ENCODE measurements around the gene ERP29. TPM values are rescaled to one million over a fixed set of nuclear protein-coding genes. Genes with fewer than 3 reads are reported as not detected.
"Not testable (repeated sequence)": the region's sequence is repeated elsewhere in the genome, so short reads cannot be mapped to it uniquely, and the experiment has no call there.

The ERP29 gene
- total RNA-seq, 1 experiment from 2014 or later: 173 TPM

- no peak for DNase-seq (ENCODE audit: extremely low read depth, low read depth)
Measured at GRCh38 chr12:112000820-112001219, 12.4 kb upstream of the ERP29 start.

GRCh38 chr12:112001576-112001975, 11.7 kb upstream of the ERP29 start:
- no peak for DNase-seq (ENCODE audit: extremely low read depth, low read depth)

DNA sequence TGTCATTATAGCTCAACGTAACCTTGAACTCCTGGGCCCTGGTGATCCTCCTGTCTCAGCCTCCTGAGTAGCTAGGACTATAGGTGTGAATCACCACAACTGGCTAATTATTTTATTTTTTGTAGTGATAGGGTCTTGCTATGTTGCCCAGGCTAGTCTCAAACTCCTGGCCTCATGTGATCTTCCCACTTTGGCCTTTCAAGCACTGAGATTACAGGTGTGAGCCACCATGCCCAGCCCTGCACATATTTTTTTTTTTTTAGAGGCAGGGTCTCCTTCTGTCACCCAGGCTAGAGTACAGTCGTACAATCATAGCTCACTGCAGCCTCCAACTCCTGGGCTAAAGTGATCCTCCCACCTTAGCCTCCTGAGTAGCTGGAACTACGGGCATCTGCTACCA, 9.2 kb upstream of the ERP29 start:
- DNase-seq (ENCODE audit: extremely low read depth, low read depth): no peak

GRCh38 chr12:112005419-112006395, 7.5 kb upstream of the ERP29 start:
- DNase-seq (ENCODE audit: extremely low read depth, low read depth): peak; percentile 32

GRCh38 chr12:112007945-112008344, 5.3 kb upstream of the ERP29 start:
- no peak for DNase-seq (ENCODE audit: extremely low read depth, low read depth)

DNA sequence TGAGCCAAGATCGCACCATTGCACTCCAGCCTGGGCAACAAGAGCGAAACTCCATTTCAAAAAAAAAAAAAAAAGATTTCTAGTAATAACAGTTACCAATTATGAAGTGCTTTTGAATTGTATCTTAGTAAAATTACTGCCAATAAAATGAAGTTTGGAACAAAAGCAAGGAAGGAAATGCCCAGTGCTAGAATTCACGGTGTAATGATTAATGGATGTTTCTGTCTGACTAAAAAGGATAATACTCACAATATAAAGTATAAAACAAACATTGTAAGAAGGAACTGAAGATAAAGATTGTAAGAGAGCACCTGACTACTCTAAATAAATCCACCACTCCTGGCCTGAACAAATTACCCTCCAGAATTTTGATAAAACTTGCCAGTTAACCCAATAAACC, 4.3 kb upstream of the ERP29 start:
- no peak for DNase-seq (ENCODE audit: extremely low read depth, low read depth)

DNA sequence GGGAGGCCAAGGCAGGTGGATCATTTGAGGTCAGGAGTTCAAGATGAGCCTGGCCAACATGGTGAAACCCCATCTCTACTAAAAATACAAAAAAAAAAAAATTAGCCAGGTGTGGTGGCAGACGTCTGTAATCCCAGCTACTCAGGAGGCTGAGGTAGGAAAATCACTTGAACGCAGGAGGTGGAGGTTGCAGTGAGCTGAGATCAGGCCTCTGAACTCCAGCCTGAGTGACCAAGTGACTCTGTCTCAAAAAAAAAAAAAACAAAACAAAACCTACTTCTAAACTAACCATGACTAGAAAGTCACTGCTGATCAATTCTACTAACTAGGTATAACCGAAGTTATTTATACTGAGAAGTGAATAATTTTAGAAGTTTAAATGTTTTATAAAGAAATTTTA, 3.6 kb upstream of the ERP29 start:
- DNase-seq (ENCODE audit: extremely low read depth, low read depth): not testable (repeated sequence)

DNA sequence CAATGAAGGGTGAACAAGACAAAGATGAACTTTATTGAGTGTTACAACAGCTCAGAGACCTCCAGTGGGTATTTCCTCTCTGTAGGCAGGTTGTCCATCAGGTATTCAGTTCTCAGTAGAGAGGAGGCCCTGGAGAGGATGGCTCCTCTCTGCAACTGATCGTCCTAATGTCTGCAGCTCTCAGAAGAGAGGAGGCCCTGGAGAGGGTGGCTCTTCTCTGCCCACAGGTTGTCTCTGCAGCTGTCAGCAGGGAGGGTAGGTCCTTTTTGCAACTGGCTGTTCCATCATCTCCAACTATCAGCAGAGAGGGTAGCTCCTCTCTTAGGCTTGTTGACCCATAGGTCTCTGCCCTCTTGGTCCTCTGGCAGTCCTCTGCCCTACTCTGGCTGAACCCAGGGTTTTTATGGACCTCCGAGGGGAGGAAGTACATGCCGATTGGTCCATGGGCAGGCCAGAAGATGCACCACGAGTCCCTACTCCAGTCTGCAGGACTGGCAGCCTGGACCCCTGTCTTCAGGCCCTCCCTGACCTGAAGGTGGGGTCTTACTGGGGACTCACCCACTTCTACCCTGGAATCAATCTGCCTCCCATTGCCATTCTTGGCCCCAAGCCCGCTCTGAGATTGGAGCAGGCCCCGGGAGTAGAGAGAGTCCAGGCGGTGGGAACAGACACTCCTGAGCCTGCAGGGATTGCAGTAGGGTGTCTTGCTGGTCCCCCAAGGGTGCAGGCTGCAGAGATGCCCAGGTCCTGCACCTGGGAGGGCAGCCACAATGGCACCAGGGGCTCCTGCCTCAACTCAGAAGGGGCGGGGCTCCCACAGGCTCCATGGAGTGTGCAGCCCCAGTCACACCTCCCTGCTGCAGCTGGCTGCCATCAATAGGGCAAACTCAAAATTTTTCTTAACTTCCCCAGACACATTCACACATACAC, 2.5 kb upstream of the ERP29 start:
- no peak for DNase-seq (ENCODE audit: extremely low read depth, low read depth)

GRCh38 chr12:112011685-112012084, 1.5 kb upstream of the ERP29 start:
- DNase-seq (ENCODE audit: extremely low read depth, low read depth): no peak

DNA sequence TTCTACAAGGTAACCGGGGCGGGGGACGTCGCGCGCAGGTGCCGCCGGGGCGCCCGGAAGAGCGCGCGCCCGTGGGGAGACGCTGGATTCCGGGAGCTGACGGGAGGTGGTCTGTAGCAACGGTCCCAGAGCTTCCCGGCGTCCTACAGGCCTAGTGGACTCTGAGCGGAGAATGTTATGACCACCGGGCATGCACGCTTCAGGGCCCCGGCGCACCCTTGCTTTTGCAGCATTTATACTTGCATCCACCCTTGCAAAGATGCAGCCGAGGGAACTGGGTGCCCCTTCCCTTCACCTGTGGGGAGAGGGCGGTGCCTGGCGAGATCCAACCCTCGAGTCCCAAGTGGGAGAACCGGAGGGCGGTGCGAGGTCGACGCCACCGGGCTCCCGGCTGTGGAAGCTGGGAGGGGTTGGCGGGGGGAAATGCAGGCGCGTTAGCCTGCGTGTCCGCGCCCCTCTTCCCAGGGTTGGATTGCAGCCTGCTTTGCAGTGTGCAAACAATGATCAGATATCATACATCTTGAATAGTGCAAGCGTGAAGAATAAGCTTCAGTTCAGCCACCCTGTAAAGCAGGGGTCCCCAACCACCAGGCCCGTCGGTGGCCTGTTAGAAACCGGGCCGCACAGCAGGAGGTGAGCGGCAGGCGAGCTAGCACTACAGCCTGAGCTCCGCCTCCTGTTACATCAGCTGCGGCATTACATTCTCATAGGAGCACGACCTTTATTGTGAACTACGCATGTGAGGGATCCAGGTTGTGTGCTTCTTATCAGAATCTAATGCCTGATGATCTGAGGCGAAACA, 576 bp downstream of the ERP29 start:
- DNase-seq (ENCODE audit: extremely low read depth, low read depth): peak; percentile 82

DNA sequence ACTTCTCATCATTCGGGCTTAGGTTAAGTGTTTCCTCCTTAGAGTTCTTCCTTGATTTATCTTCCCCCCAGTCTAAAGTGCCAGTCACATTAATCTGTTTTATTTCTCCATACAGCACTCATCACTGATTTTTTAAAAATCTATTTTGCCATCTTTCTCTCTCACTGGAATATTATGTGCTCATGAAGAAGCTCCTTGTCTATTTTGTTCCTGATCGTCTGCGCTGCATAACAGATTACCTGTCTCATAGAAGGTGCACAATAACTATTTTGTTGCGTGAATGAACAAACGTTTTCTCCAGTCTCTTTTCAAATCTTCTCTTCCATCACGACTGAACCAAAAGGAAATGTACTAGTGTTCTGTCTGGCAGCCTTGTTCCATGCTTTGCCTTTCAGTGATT, 2.7 kb downstream of the ERP29 start:
- no peak for DNase-seq (ENCODE audit: extremely low read depth, low read depth)

GRCh38 chr12:112017041-112017440, 3.8 kb downstream of the ERP29 start:
- DNase-seq (ENCODE audit: extremely low read depth, low read depth): no peak

DNA sequence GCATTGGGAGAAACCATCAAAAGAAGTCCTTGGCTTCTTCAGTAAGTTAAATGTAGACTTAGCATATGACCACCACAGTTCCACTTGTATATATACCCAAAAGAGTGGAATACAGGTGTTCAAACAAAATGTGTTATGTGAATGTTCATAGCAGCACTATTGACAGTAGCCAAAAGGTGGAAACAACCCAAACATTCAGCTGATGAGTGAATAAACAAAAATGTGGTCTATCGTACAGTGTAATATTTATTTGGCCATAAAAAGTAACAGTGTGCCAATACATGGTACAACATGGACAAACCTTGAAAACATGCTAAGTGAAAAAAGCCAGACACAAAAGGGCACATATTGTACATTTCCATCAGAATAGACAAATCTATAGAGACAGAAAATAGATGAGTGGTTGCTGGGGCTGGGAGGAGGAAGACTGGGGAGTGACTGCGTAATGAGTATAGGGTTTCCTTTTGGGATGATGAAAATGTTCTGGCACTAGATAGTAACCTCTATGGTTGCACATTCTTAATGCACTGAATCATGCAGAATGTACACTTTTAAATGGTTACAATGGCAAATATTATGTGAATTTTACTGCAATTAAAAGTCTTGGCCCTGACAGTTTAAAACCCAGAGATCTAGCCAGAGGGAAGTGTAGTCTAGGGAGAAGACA, 5.5 kb downstream of the ERP29 start:
- no peak for DNase-seq (ENCODE audit: extremely low read depth, low read depth)

DNA sequence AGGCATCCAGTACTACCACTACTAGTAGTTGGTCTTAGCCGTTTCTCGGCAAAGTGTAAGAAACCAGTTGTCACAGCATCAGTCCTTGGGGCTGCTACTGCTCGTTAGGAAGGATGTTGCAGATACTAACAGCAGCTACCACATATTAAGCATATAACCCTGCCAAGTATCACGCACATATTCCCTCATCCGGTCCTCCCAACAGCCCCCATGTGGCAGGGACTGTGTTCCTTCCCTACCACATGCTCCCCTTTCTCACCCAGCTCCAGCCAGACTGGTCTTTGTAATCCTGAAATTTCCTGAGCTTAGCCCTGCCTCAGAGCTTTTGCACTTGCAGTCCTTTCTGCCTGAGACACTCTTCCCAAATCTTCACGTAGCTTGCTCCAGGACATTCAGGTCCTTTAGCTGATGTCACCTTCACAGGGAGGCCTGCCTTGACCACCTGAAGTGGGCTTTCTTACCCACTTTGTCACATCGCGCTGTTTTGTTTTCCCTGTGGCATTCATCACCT, 7.8 kb downstream of the ERP29 start:
- no peak for DNase-seq (ENCODE audit: extremely low read depth, low read depth)

DNA sequence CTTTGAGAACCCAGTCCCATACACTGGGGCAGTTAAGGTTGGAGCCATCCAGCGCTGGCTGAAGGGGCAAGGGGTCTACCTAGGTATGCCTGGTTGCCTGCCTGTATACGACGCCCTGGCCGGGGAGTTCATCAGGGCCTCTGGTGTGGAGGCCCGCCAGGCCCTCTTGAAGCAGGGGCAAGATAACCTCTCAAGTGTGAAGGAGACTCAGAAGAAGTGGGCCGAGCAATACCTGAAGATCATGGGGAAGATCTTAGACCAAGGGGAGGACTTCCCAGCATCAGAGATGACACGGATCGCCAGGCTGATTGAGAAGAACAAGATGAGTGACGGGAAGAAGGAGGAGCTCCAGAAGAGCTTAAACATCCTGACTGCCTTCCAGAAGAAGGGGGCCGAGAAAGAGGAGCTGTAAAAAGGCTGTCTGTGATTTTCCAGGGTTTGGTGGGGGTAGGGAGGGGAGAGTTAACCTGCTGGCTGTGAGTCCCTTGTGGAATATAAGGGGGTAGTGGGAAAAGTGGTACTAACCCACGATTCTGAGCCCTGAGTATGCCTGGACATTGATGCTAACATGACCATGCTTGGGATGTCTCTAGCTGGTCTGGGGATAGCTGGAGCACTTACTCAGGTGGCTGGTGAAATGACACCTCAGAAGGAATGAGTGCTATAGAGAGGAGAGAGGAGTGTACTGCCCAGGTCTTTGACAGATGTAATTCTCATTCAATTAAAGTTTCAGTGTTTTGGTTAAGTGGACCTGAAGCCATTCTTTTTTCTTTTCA, 9.2 kb downstream of the ERP29 start:
- DNase-seq (ENCODE audit: extremely low read depth, low read depth): no peak

GRCh38 chr12:112023759-112024396, 10.7 kb downstream of the ERP29 start:
- no peak for DNase-seq (ENCODE audit: extremely low read depth, low read depth)

GRCh38 chr12:112025808-112026375, 12.7 kb downstream of the ERP29 start:
- DNase-seq (ENCODE audit: extremely low read depth, low read depth): no peak

DNA sequence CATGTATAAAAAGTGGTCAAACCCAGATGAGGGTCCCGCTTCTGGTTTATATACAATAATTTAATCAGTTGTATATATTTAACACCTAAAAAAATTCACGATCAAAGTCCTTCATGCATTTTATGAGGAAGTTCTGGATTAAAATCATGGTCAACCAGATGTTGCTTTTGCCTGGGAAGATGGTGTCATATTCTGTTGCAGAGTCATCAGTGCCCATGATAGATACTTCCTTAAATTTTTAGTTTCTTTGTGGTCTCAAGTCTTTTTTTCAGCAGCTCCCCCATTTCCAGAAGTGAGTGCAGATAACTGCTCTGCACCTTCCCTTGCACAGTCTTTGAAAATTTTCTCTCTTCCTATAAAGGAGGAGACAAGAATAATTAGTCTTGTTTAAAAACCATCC, 16.1 kb downstream of the ERP29 start:
- DNase-seq (ENCODE audit: extremely low read depth, low read depth): no peak

Data from NCI-H460 (cell line).